Neural cell (in vitro differentiated cells): ENCODE measurements around the gene NDUFB3. TPM values are rescaled to one million over a fixed set of nuclear protein-coding genes. Genes with fewer than 3 reads are reported as not detected.
"Not testable (repeated sequence)": the region's sequence is repeated elsewhere in the genome, so short reads cannot be mapped to it uniquely, and the experiment has no call there.

Source experiments
- H2AFZ ChIP-seq: fragments of 200-600, 300-800 bp; sonication (generic), shearing (Covaris generic); 2 replicates; pipeline ENCODE4 v1.6.0; 2014; ENCODE audit warnings: low read depth, mild to moderate bottlenecking, antibody characterized with exemption, low read length, moderate library complexity
- H3F3A ChIP-seq: fragments of 200-600 bp; shearing (Covaris generic); 2 replicates; pipeline ENCODE4 v1.6.1; 2016; ENCODE audit warnings: mild to moderate bottlenecking, moderate library complexity, mixed read lengths, antibody characterized with exemption, low read length; ENCODE audit not compliant: insufficient read depth, poor library complexity, severe bottlenecking
- H3K27ac ChIP-seq: fragments of 200-600, 300-800 bp; sonication (generic), shearing (Covaris generic); 2 replicates; pipeline ENCODE4 v1.5.1; 2014; ENCODE audit warnings: mild to moderate bottlenecking, low read length, moderate library complexity
- H3K27me3 ChIP-seq: fragments of 300-800, 200-600 bp; sonication (generic), shearing (Covaris generic); 2 replicates; pipeline ENCODE4 v1.6.0; 2014; ENCODE audit warnings: mild to moderate bottlenecking, low read depth, low read length, moderate library complexity; ENCODE audit not compliant: insufficient read depth
- H3K36me3 ChIP-seq: fragments of 300-800, 200-600 bp; sonication (generic), shearing (Covaris generic); 2 replicates; pipeline ENCODE4 v1.5.1; 2014; ENCODE audit warnings: mild to moderate bottlenecking, antibody characterized with exemption, low read length, moderate library complexity; ENCODE audit not compliant: insufficient read depth
- H3K4me2 ChIP-seq: fragments of 300-800, 200-600 bp; sonication (generic), shearing (Covaris generic); 2 replicates; pipeline ENCODE4 v1.6.0; 2014; ENCODE audit warnings: mild to moderate bottlenecking, low read length
- H3K4me3 ChIP-seq: fragments of 300-800, 200-600 bp; sonication (generic), shearing (Covaris generic); 2 replicates; pipeline ENCODE4 v1.5.1; 2014; ENCODE audit warnings: mild to moderate bottlenecking, low read length, moderate library complexity
- H3K79me2 ChIP-seq: fragments of 200-600 bp; shearing (Covaris generic); replicated peaks from 2 replicates; pipeline ENCODE4 v1.6.0; 2014; ENCODE audit warnings: mild to moderate bottlenecking, low read length, moderate library complexity; ENCODE audit not compliant: insufficient read depth
- H3K9ac ChIP-seq: fragments of 300-800, 200-600 bp; sonication (generic), shearing (Covaris generic); 2 replicates; pipeline ENCODE4 v1.6.1; 2016; ENCODE audit warnings: mild to moderate bottlenecking, low read length, mixed read lengths
- H3K9me2 ChIP-seq: fragments of 200-600 bp; shearing (Covaris generic); 2 replicates; pipeline ENCODE4 v1.6.1; 2016; ENCODE audit warnings: mild to moderate bottlenecking, low read length, mixed read lengths; ENCODE audit not compliant: insufficient read depth
- H3K9me3 ChIP-seq: fragments of 200-600, 300-800 bp; sonication (generic), shearing (Covaris generic); 2 replicates; pipeline ENCODE4 v1.6.1; 2016; ENCODE audit warnings: mild to moderate bottlenecking, mixed run types, low read length, moderate library complexity, mixed read lengths
- H4K20me1 ChIP-seq: fragments of 200-600 bp; shearing (Covaris generic); 2 replicates; pipeline ENCODE4 v1.6.1; 2016; ENCODE audit warnings: mild to moderate bottlenecking, mixed run types; ENCODE audit not compliant: insufficient read depth
- EP300 ChIP-seq: fragments of 450-650 bp; conservative IDR thresholded peaks from 2 replicates; pipeline ENCODE4 v1.6.1; 2014; ENCODE audit warnings: antibody characterized with exemption, mild to moderate bottlenecking, moderate library complexity; ENCODE audit not compliant: poor library complexity, severe bottlenecking
- EZH2 ChIP-seq: fragments of 200-600, 300-800 bp; shearing (Covaris generic), sonication (generic); IDR thresholded peaks from 2 replicates; pipeline ENCODE4 v1.6.1; 2014; ENCODE audit warnings: antibody characterized with exemption, low read length, borderline replicate concordance, mild to moderate bottlenecking; ENCODE audit not compliant: insufficient read depth, poor library complexity, severe bottlenecking
- MXI1 ChIP-seq: fragments of 450-650 bp; conservative IDR thresholded peaks from 2 replicates; pipeline ENCODE4 v1.6.1; 2014; ENCODE audit warnings: antibody characterized with exemption, mild to moderate bottlenecking; ENCODE audit not compliant: poor library complexity, severe bottlenecking
- POLR2AphosphoS5 ChIP-seq: IDR thresholded peaks from 2 replicates; pipeline ENCODE4 v1.6.1; 2012
- RAD21 ChIP-seq: fragments of 450-650 bp; conservative IDR thresholded peaks from 2 replicates; pipeline ENCODE4 v1.6.1; 2014; ENCODE audit warnings: antibody characterized with exemption, mild to moderate bottlenecking, moderate library complexity
- SMC3 ChIP-seq: fragments of 450-650 bp; conservative IDR thresholded peaks from 2 replicates; pipeline ENCODE4 v1.6.1; 2014; ENCODE audit warnings: antibody characterized with exemption, mild to moderate bottlenecking, moderate library complexity; ENCODE audit not compliant: poor library complexity
- TAF1 ChIP-seq: IDR thresholded peaks from 2 replicates; pipeline ENCODE4 v1.6.1; 2012; ENCODE audit warnings: low read depth
- polyA plus RNA-seq: library from polyadenylated mRNA; depleted of rRNA; stranded (reverse); fragments of >200 nt; gene quantifications from 2 replicates; pipeline ENCODE4 v1.2.3, GENCODE V29; 2014
- TF ChIP-seq, protein P1 (sequence below): IDR thresholded peaks from 2 replicates; pipeline ENCODE4 v1.6.1; 2012; ENCODE audit warnings: borderline replicate concordance
- TF ChIP-seq, protein P2 (sequence below): fragments of 450-650 bp; IDR thresholded peaks from 2 replicates; pipeline ENCODE4 v1.5.1; 2014; ENCODE audit warnings: antibody characterized with exemption, mild to moderate bottlenecking, moderate library complexity; ENCODE audit not compliant: poor library complexity, severe bottlenecking

Gene NDUFB3
- polyA plus RNA-seq, 1 donor from 2014 or later = 154 TPM

DNA sequence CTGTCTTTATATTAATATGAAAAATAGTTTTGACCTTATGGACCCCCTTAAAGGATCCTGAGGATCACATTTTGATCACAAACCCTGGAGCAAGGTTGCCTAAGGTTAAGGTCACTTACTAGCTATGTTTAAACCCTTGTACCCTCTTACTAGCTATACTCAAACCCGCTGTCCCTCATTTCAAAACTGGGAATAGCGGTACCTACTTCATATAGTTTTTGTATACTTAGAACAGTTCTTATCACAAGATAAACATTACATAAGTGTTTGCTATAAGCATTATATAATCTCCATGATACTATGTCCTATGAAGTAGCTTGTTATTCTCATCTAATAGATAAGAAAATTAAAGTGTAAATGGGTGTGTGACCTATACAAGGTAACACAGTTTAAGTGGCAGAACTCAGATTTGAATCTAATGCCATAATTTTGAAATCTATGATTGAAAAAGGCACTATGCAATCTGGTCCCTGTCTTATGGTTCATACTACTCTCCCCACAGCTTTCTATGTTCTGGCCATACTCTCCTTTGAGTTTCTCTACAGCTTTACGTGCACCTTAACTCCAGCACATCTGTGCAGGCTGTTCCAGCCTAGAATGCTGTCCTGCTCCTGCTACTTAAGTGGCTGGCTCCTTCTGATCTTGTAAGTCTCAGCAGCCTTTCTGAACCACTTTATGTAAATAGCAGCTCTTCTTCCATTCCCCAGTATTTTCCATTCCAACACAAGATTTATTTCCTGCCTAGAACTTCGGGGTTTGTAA, 30.8 kb upstream of the NDUFB3 start:
- Histone ChIP-seq H3K27ac (no peak overlapping the region), H3K79me2 (no peaks in the 10 kb centered on the region)

DNA sequence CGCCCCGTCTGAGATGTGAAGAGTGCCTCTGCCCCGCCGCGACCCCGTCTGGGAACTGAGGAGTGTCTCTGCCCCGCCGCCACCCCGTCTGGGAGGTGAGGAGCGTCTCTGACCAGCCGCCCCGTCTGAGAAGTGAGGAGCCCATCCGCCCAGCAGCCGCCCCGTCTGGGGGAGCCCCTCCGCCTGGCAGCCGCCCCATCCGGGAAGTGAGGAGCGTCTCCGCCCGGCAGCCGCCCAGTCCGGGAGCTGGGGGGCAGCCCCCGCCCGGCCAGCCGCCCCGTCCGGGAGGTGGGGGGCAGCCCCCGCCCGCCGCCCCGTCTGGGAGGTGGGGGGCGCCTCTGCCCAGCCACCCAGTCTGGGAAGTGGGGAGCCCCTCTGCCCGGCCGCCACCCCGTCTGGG, 29.4 kb upstream of the NDUFB3 start:
- not testable (repeated sequence) for H3K27me3 ChIP-seq, H2AFZ ChIP-seq, H4K20me1 ChIP-seq, H3K27ac ChIP-seq, H3K4me3 ChIP-seq, H3K9me2 ChIP-seq, H3F3A ChIP-seq, H3K9me3 ChIP-seq, H3K9ac ChIP-seq, H3K4me2 ChIP-seq, H3K36me3 ChIP-seq
- H3K79me2 ChIP-seq = peaks cover 10% of the 10 kb centered on the region

More for the DNA sequence above, 30.8 kb upstream of the NDUFB3 start:
- TF ChIP-seq, protein P1, sequence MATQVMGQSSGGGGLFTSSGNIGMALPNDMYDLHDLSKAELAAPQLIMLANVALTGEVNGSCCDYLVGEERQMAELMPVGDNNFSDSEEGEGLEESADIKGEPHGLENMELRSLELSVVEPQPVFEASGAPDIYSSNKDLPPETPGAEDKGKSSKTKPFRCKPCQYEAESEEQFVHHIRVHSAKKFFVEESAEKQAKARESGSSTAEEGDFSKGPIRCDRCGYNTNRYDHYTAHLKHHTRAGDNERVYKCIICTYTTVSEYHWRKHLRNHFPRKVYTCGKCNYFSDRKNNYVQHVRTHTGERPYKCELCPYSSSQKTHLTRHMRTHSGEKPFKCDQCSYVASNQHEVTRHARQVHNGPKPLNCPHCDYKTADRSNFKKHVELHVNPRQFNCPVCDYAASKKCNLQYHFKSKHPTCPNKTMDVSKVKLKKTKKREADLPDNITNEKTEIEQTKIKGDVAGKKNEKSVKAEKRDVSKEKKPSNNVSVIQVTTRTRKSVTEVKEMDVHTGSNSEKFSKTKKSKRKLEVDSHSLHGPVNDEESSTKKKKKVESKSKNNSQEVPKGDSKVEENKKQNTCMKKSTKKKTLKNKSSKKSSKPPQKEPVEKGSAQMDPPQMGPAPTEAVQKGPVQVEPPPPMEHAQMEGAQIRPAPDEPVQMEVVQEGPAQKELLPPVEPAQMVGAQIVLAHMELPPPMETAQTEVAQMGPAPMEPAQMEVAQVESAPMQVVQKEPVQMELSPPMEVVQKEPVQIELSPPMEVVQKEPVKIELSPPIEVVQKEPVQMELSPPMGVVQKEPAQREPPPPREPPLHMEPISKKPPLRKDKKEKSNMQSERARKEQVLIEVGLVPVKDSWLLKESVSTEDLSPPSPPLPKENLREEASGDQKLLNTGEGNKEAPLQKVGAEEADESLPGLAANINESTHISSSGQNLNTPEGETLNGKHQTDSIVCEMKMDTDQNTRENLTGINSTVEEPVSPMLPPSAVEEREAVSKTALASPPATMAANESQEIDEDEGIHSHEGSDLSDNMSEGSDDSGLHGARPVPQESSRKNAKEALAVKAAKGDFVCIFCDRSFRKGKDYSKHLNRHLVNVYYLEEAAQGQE = no peak
- TF ChIP-seq EZH2 (no peak), EP300 (no peak), POLR2AphosphoS5 (no peak), RAD21 (no peak), SMC3 (no peak), MXI1 (no peak), TAF1 (no peak)
- TF ChIP-seq, protein P2, sequence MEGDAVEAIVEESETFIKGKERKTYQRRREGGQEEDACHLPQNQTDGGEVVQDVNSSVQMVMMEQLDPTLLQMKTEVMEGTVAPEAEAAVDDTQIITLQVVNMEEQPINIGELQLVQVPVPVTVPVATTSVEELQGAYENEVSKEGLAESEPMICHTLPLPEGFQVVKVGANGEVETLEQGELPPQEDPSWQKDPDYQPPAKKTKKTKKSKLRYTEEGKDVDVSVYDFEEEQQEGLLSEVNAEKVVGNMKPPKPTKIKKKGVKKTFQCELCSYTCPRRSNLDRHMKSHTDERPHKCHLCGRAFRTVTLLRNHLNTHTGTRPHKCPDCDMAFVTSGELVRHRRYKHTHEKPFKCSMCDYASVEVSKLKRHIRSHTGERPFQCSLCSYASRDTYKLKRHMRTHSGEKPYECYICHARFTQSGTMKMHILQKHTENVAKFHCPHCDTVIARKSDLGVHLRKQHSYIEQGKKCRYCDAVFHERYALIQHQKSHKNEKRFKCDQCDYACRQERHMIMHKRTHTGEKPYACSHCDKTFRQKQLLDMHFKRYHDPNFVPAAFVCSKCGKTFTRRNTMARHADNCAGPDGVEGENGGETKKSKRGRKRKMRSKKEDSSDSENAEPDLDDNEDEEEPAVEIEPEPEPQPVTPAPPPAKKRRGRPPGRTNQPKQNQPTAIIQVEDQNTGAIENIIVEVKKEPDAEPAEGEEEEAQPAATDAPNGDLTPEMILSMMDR = no peak
- Histone ChIP-seq H4K20me1 (no peaks in the 10 kb centered on the region), H3K36me3 (peaks cover 4% of the 10 kb centered on the region), H2AFZ (no peak overlapping the region), H3K4me3 (no peak overlapping the region), H3K4me2 (no peak overlapping the region), H3K9me3 (no peaks in the 10 kb centered on the region), H3K9ac (no peak overlapping the region), H3F3A (no peaks in the 10 kb centered on the region), H3K9me2 (no peaks in the 10 kb centered on the region), H3K27me3 (no peaks in the 10 kb centered on the region)

DNA sequence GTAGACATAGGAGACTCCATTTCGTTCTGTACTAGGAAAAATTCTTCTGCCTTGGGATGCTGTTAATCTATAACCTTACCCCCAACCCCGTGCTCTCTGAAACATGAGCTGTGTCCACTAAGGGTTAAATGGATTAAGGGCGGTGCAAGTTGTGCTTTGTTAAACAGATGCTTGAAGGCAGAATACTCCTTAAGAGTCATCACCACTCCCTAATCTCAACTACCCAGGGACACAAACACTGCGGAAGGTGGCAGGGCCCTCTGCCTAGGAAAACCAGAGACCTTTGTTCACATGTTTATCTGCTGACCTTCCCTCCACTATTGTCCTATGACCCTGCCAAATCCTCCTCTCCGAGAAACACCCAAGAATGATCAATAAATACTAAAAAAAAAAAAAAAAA, 28.8 kb upstream of the NDUFB3 start:
- H2AFZ ChIP-seq, H3K9me2 ChIP-seq, H3K9ac ChIP-seq, H3K36me3 ChIP-seq, H3K27me3 ChIP-seq, H3K9me3 ChIP-seq, H3K4me3 ChIP-seq, H3K27ac ChIP-seq, H3K4me2 ChIP-seq, H4K20me1 ChIP-seq, H3F3A ChIP-seq: not testable (repeated sequence)
- H3K79me2 ChIP-seq = peaks cover 16% of the 10 kb centered on the region
